ENCODE data around the gene TNN. TPM values are rescaled to one million over a fixed set of nuclear protein-coding genes. Genes with fewer than 3 reads are reported as not detected.

Gene TNN
- total and polyA plus RNA-seq, 2 experiments from 2014 or later: 0.18 to 0.31 TPM

DNA sequence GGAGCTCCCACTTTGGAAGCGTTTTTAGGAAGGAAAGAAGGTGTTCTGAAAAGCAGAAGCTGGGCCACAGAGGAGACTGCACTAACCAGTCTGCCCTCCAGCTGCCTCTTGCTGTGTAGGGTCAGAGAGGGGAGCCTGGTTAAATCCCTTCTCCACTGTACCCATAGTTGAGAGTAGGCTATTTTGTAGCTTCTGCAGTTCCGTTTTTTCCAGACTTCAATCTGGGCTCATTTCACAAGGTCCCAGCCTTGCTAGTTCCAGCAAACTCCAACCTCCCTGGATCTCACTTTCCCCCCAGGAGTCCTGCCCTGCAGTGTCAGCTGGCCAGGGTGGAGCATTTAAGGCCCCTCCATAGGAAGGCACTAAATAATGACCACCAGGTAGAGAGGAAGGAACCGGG is 11.0 kb downstream of the TNN start:
- no peaks in the 10 kb centered on the region; the same call in 2 of the 3 replicates for H3K9me3 Mint-ChIP-seq
- no peak for ATAC-seq
- H3K27ac ChIP-seq (ENCODE audit: low read depth): no peak overlapping the region

More for the DNA sequence above, 11.0 kb downstream of the TNN start:
- no peaks in the 10 kb centered on the region for H3K36me3 ChIP-seq (ENCODE audit: insufficient read depth)
- no peak for DNase-seq (ENCODE audit: low spot score)
- H3K4me3 ChIP-seq: no peak overlapping the region
- peaks cover 5% of the 10 kb centered on the region for H3K9me2 ChIP-seq (ENCODE audit: insufficient read depth)
- no peaks in the 10 kb centered on the region for H3K36me3 Mint-ChIP-seq (ENCODE audit: low read depth)
- no peak overlapping the region for H3K27ac Mint-ChIP-seq
- no peak overlapping the region for H2AFZ ChIP-seq
- H3K4me1 Mint-ChIP-seq: peaks cover 9% of the 10 kb centered on the region
- H3K4me2 ChIP-seq: no peak overlapping the region
- no peaks in the 10 kb centered on the region for H3K79me2 ChIP-seq (replicated peaks; ENCODE audit: insufficient read depth)
- peaks cover 4% of the 10 kb centered on the region for H3K4me1 ChIP-seq (ENCODE audit: insufficient read depth)
- H3K4me3 Mint-ChIP-seq: no peak overlapping the region
- H3K27me3 Mint-ChIP-seq (ENCODE audit: insufficient read depth, low read depth, poor library complexity): peaks cover 4% of the 10 kb centered on the region
- H4K20me1 ChIP-seq (replicated peaks; ENCODE audit: insufficient read depth): no peaks in the 10 kb centered on the region
- TF ChIP-seq REST (IDR thresholded peaks at IDR 0.05; ENCODE audit: unreplicated experiment) (no peak), EZH2phosphoT487 (IDR thresholded peaks at IDR 0.05; ENCODE audit: unreplicated experiment) (no peak), JUNB (IDR thresholded peaks at IDR 0.05; ENCODE audit: unreplicated experiment) (no peak), ZNF114 (CRISPR knock-in tag; IDR thresholded peaks at IDR 0.05) (no peak), ZNF331 (CRISPR knock-in tag; IDR thresholded peaks at IDR 0.05; ENCODE audit: low read depth) (no peak), CREB1 (CRISPR knock-in tag; IDR thresholded peaks at IDR 0.05; ENCODE audit: low read depth) (no peak), POLR2AphosphoS5 (IDR thresholded peaks at IDR 0.05; ENCODE audit: low read depth) (no peak), NANOG (IDR thresholded peaks at IDR 0.05; ENCODE audit: borderline replicate concordance) (no peak), EZH2 (IDR thresholded peaks at IDR 0.05; ENCODE audit: low read depth, unreplicated experiment) (no peak), STAT1 (IDR thresholded peaks at IDR 0.05; ENCODE audit: unreplicated experiment) (no peak), ZNF462 (CRISPR knock-in tag; IDR thresholded peaks at IDR 0.05) (no peak)
- TF ChIP-seq, protein P1, sequence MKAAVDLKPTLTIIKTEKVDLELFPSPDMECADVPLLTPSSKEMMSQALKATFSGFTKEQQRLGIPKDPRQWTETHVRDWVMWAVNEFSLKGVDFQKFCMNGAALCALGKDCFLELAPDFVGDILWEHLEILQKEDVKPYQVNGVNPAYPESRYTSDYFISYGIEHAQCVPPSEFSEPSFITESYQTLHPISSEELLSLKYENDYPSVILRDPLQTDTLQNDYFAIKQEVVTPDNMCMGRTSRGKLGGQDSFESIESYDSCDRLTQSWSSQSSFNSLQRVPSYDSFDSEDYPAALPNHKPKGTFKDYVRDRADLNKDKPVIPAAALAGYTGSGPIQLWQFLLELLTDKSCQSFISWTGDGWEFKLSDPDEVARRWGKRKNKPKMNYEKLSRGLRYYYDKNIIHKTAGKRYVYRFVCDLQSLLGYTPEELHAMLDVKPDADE (IDR thresholded peaks at IDR 0.05): no peak
- TF ChIP-seq, protein P2, sequence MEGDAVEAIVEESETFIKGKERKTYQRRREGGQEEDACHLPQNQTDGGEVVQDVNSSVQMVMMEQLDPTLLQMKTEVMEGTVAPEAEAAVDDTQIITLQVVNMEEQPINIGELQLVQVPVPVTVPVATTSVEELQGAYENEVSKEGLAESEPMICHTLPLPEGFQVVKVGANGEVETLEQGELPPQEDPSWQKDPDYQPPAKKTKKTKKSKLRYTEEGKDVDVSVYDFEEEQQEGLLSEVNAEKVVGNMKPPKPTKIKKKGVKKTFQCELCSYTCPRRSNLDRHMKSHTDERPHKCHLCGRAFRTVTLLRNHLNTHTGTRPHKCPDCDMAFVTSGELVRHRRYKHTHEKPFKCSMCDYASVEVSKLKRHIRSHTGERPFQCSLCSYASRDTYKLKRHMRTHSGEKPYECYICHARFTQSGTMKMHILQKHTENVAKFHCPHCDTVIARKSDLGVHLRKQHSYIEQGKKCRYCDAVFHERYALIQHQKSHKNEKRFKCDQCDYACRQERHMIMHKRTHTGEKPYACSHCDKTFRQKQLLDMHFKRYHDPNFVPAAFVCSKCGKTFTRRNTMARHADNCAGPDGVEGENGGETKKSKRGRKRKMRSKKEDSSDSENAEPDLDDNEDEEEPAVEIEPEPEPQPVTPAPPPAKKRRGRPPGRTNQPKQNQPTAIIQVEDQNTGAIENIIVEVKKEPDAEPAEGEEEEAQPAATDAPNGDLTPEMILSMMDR (conservative IDR thresholded peaks at IDR 0.05; ENCODE audit: low read depth in 2 of 2): no peak
- H3F3A ChIP-seq (replicated peaks; ENCODE audit: low read depth): no peaks in the 10 kb centered on the region
- no peaks in the 10 kb centered on the region for H3K27me3 ChIP-seq (ENCODE audit: insufficient read depth)

All from GM23338 (cell line).